Heart left ventricle (tissue), 13 donors: Measurements from ENCODE around the gene ACACA.

ENCODE experiments used
- CTCF ChIP-seq, 12 donors: fragments of 200-600 bp; sonication (generic) in 4 of 12; IDR thresholded peaks; one replicate each; pipeline versions ENCODE4 v1.5.0 to v1.8.0; 2018 to 2022; ENCODE audit warnings: antibody characterized with exemption in 12 of 12, mild to moderate bottlenecking in 5 of 12
- POLR2A ChIP-seq, 2 donors: fragments of 450-650 bp; IDR thresholded peaks; one replicate each; pipeline ENCODE4 v1.6.1; 2017; ENCODE audit warnings: antibody characterized with exemption in 2 of 2, mild to moderate bottlenecking in 2 of 2, moderate library complexity in 2 of 2
- donor health status: ischemic (EF 13 %, LVEDD 7.1; RV severe dilation, severe dysfunction).
- donor health status: DM: no; HTN: yes; CAD: no.
- donor health status: DM: no; HTN: no; CAD: no.
- donor health status: ischemic (EF 25% LVEDD 6.9; RV normal size, moderate dysfunction).
- donor health status: ischemic (EF 25% LVEDD 5.7; RV mildly dilated, moderate dysfunction).
- donor health status: ischemic (EF 35%, LVEDD 5.7; RV mildly dilated, moderate dysfunction).
- donor health status: nonischemic (EF 11% LVEDD 7.7; RV severe dilation, severe dysfunction).
- donor health status: DM: yes; HTN: yes; CAD: no.
- donor health status: PGD.
- donor health status: ischemic (EF 29% LVEDD 5.4; RV normal size, mild dysfunction).
- donor health status: nonischemic (EF 23%, LVEDD 6.1; RV moderate dilation, normal function).

- TF ChIP-seq CTCF (IDR thresholded peaks at IDR 0.05) (no peak), POLR2A (IDR thresholded peaks at IDR 0.05) (no peak)
These were observed 122.4 kb downstream of the ACACA start for GRCh38 chr17:37284191-37284590.
